IMR-90 (cell line): ENCODE results near the gene S100A4. TPM values are rescaled to one million over a fixed set of nuclear protein-coding genes. Genes with fewer than 3 reads are reported as not detected.

Experiments
- ATAC-seq: fragments of 200-7000 bp; cut with Tn5 transposase; 2 replicates; pipeline ENCODE4 v1.9.1; 2020; ENCODE audit warnings: low read depth, mild to moderate bottlenecking, moderate library complexity
- BruUV-seq: library from RNA; stranded (reverse); fragments of 400-500 nt; replicated peaks from 2 replicates; lab custom pipeline; 2021; lab: Mats Ljungman, UMichigan
- CTCF ChIA-PET: fragments of 300-600 bp; formaldehyde crosslinking; extraction: SDS; loops from one replicate; lab custom pipeline; 2021; ENCODE audit warnings: antibody characterized with exemption; lab: Yijun Ruan, JAX
- POLR2A ChIA-PET: fragments of 300-600 bp; sonication (Branson Sonifier 250); formaldehyde crosslinking; loops from one replicate; lab custom pipeline; 2022; ENCODE audit warnings: antibody characterized with exemption; ENCODE audit not compliant: unreplicated experiment; lab: Charles Lee
- DNase-seq: peaks from one replicate; pipeline ENCODE4 v3.0.0; 2013
- H2AFZ ChIP-seq: replicated peaks from 2 replicates; pipeline ENCODE3; 2013; ENCODE audit warnings: low read length, mild to moderate bottlenecking; ENCODE audit not compliant: poor library complexity
- H2AK5ac ChIP-seq: 2 replicates; pipeline ENCODE4 v1.6.1; 2013; ENCODE audit warnings: low read depth, low read length, inconsistent platforms
- H2AK9ac ChIP-seq: replicated peaks from 2 replicates; pipeline ENCODE3; 2013; ENCODE audit warnings: mild to moderate bottlenecking, low read depth, low read length, moderate library complexity; ENCODE audit not compliant: poor library complexity
- H2BK120ac ChIP-seq: 2 replicates; pipeline ENCODE4 v1.6.1; 2013; ENCODE audit warnings: low read depth, low read length, inconsistent platforms
- H2BK15ac ChIP-seq: 3 replicates; pipeline ENCODE4 v1.6.1; 2013; ENCODE audit warnings: low read depth, low read length, inconsistent platforms
- H2BK20ac ChIP-seq: 2 replicates; pipeline ENCODE4 v1.6.1; 2013; ENCODE audit warnings: low read depth, mild to moderate bottlenecking, inconsistent platforms, low read length, moderate library complexity
- H2BK5ac ChIP-seq: 2 replicates; pipeline ENCODE4 v1.6.1; 2013; ENCODE audit warnings: mild to moderate bottlenecking, low read depth, low read length, inconsistent platforms; ENCODE audit not compliant: poor library complexity, severe bottlenecking
- H3K14ac ChIP-seq: replicated peaks from 2 replicates; pipeline ENCODE4 v1.6.1; 2013; ENCODE audit warnings: low read depth, low read length, inconsistent platforms
- H3K18ac ChIP-seq: 2 replicates; pipeline ENCODE4 v1.6.1; 2013; ENCODE audit warnings: low read depth, low read length, control low read depth
- H3K23ac ChIP-seq: 2 replicates; pipeline ENCODE4 v1.6.1; 2013; ENCODE audit warnings: low read depth, low read length, inconsistent platforms
- H3K27ac ChIP-seq: 2 replicates; pipeline ENCODE4 v1.5.1; 2013; ENCODE audit warnings: mild to moderate bottlenecking, control low read depth, low read length; ENCODE audit not compliant: insufficient read depth
- H3K27me3 ChIP-seq: 2 replicates; pipeline ENCODE4 v1.6.1; 2013; ENCODE audit warnings: low read length; ENCODE audit not compliant: control insufficient read depth, insufficient read depth
- H3K36me3 ChIP-seq: 2 replicates; pipeline ENCODE4 v1.6.1; 2013; ENCODE audit warnings: low read length, mixed read lengths; ENCODE audit not compliant: control insufficient read depth, insufficient read depth
- H3K4ac ChIP-seq: 2 replicates; pipeline ENCODE4 v1.6.1; 2013; ENCODE audit warnings: low read depth, low read length, inconsistent platforms
- H3K4me1 ChIP-seq: 2 replicates; pipeline ENCODE4 v1.6.1; 2013; ENCODE audit warnings: low read length, mixed read lengths; ENCODE audit not compliant: control insufficient read depth, insufficient read depth
- H3K4me2 ChIP-seq: 2 replicates; pipeline ENCODE4 v1.6.1; 2013; ENCODE audit warnings: low read depth, mild to moderate bottlenecking, control low read depth, low read length, moderate library complexity
- H3K4me3 ChIP-seq: 2 replicates; pipeline ENCODE4 v1.5.1; 2013; ENCODE audit warnings: low read depth, mild to moderate bottlenecking, control low read depth, low read length, moderate library complexity; ENCODE audit not compliant: insufficient read depth
- H3K56ac ChIP-seq: 2 replicates; pipeline ENCODE4 v1.6.1; 2013; ENCODE audit warnings: low read length, inconsistent platforms; ENCODE audit not compliant: insufficient read depth; ENCODE audit errors: extremely low read depth
- H3K79me1 ChIP-seq, 2 experiments: 2 replicates each; pipeline ENCODE4 v1.6.1; 2013; ENCODE audit warnings: low read length in 2 of 2, inconsistent platforms in 1 of 2, low read depth in 1 of 2
- H3K9ac ChIP-seq: 2 replicates; pipeline ENCODE4 v1.6.1; 2013; ENCODE audit warnings: low read depth, low read length, control low read depth
- H3K9me1 ChIP-seq: 2 replicates; pipeline ENCODE4 v1.6.1; 2013; ENCODE audit warnings: low read length, inconsistent platforms; ENCODE audit not compliant: insufficient read depth
- H3K9me3 ChIP-seq: 2 replicates; pipeline ENCODE4 v1.6.1; 2013; ENCODE audit warnings: low read length; ENCODE audit not compliant: control insufficient read depth, insufficient read depth
- H4K20me1 ChIP-seq: 2 replicates; pipeline ENCODE4 v1.6.1; 2013; ENCODE audit warnings: low read length, inconsistent platforms; ENCODE audit not compliant: insufficient read depth
- H4K5ac ChIP-seq: 2 replicates; pipeline ENCODE4 v1.6.1; 2013; ENCODE audit warnings: mild to moderate bottlenecking, low read depth, low read length, control low read depth
- H4K8ac ChIP-seq, 2 experiments: 2 replicates each; pipeline ENCODE4 v1.6.1; 2013; ENCODE audit warnings: low read depth in 2 of 2, low read length in 2 of 2, control low read depth in 1 of 2, inconsistent platforms in 1 of 2
- H4K91ac ChIP-seq: 2 replicates; pipeline ENCODE4 v1.6.1; 2013; ENCODE audit warnings: low read depth, low read length, inconsistent platforms; ENCODE audit not compliant: insufficient read depth
- CEBPB ChIP-seq: IDR thresholded peaks from 2 replicates; pipeline ENCODE4 v1.6.1; 2012; ENCODE audit warnings: low read depth, low read length, improper control_type of control experiment
- CHD1 ChIP-seq: IDR thresholded peaks from 2 replicates; pipeline ENCODE4 v1.6.1; 2012; ENCODE audit warnings: low read depth, low read length, improper control_type of control experiment
- FOS ChIP-seq: fragments of 150-350 bp; IDR thresholded peaks from 2 replicates; pipeline ENCODE4 v1.6.1; 2016; ENCODE audit warnings: low read depth, low read length
- MAFK ChIP-seq: IDR thresholded peaks from 2 replicates; pipeline ENCODE4 v1.6.1; 2012; ENCODE audit warnings: low read depth, low read length, improper control_type of control experiment
- MXI1 ChIP-seq: IDR thresholded peaks from 2 replicates; pipeline ENCODE4 v1.6.1; 2012; ENCODE audit warnings: low read depth, mild to moderate bottlenecking, low read length, moderate library complexity, borderline replicate concordance
- NFE2L2 ChIP-seq: fragments of 150-350 bp; IDR thresholded peaks from 2 replicates; pipeline ENCODE4 v1.6.1; 2016; ENCODE audit warnings: low read depth, mild to moderate bottlenecking, low read length
- POLR2A ChIP-seq: IDR thresholded peaks from 2 replicates; pipeline ENCODE4 v1.6.1; 2012; ENCODE audit warnings: mild to moderate bottlenecking, low read depth, low read length
- RAD21 ChIP-seq: IDR thresholded peaks from 2 replicates; pipeline ENCODE4 v1.6.1; 2012; ENCODE audit warnings: low read length, improper control_type of control experiment
- RCOR1 ChIP-seq: IDR thresholded peaks from 2 replicates; pipeline ENCODE4 v1.6.1; 2012; ENCODE audit warnings: mild to moderate bottlenecking, low read length, improper control_type of control experiment; ENCODE audit not compliant: insufficient replicate concordance
- SMC3 ChIP-seq: fragments of 150-350 bp; IDR thresholded peaks from 2 replicates; pipeline ENCODE4 v1.6.1; 2016; ENCODE audit warnings: low read depth, mild to moderate bottlenecking, antibody characterized with exemption, low read length, moderate library complexity
- WGBS, 2 experiments: methylation state at CpG; one replicate each; pipeline versions ENCODE4 v1.1.5 to v1.1.7; 2013; ENCODE audit warnings: missing lambda C conversion rate in 2 of 2; ENCODE audit not compliant: insufficient read length in 1 of 2; ENCODE audit errors: extremely low coverage in 2 of 2; 5-methylcytosine and 5-hydroxymethylcytosine counted together
- dilution Hi-C: fragments of 300-500 bp; cut with HindIII; formaldehyde crosslinking; loops from one replicate; pipeline ENCODE4 v1.14.3; 2018; ENCODE audit warnings: low sequenced_read_pairs; ENCODE audit not compliant: unreplicated experiment
- in situ Hi-C: fragments of 300-500 bp; cut with MboI; formaldehyde crosslinking; loops from 3 replicates; pipeline ENCODE4 v1.14.3; 2019; ENCODE audit warnings: low sequenced_read_pairs, inconsistent platforms, mixed read lengths
- intact Hi-C: fragments of 100-400 bp; cut with micrococcal nuclease; formaldehyde crosslinking; loops from 2 replicates; pipeline ENCODE4 v1.10.0; 2022
- polyA plus RNA-seq, 3 experiments: library from polyadenylated mRNA; depleted of rRNA; stranded (reverse); fragments of >200 nt; gene quantifications; 2 replicates each; pipeline ENCODE4 v1.2.3, GENCODE V29; 2012; ENCODE audit warnings: low replicate concordance in 1 of 3
- total RNA-seq: library from RNA; depleted of rRNA; stranded (reverse); fragments of >200 nt; gene quantifications from 2 replicates; pipeline ENCODE4 v1.2.3, GENCODE V29; 2012
- TF ChIP-seq, protein P1 (sequence below): fragments of 150-350 bp; IDR thresholded peaks from 2 replicates; pipeline ENCODE4 v1.6.1; 2017; ENCODE audit warnings: mild to moderate bottlenecking, antibody characterized with exemption, low read length, low read depth
- TF ChIP-seq, protein P2 (sequence below): fragments of 150-350 bp; IDR thresholded peaks from 2 replicates; pipeline ENCODE4 v1.6.1; 2016; ENCODE audit warnings: low read depth, mild to moderate bottlenecking, low read length, moderate library complexity, borderline replicate concordance

Gene S100A4
- total and polyA plus RNA-seq, 2 of the 4 experiments (the other 2 are of a cell fraction): 5.6 to 16.6 TPM

DNA sequence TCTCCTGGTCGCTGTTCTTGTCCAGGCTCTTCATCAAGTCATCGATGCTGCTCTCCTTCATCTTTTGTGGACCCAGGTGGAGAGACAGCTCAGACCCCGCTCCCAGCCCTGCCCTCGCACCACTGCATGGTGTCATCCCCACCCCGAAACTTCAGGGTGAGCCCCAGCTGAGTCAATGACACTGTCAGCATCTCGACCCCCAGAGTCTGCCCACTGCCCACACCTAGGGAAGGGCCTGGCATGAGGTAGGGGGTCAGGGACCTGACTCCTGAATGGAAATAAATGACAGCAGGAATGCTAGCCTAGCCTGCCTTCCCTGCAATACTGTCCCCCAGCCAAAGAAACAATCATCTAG lies 8.3 kb downstream of the S100A4 start:
- Histone ChIP-seq H2AK5ac (peak overlapping the region; percentile 98), H2BK20ac (no peak overlapping the region), H3K9ac (no peak overlapping the region), H3K27ac (no peak overlapping the region), H2BK15ac (0 out of 3 replicates have a peak overlapping the region, but pooled peaks have one; percentile 35), H3K23ac (no peak overlapping the region), H3K9me3 (no peaks in the 10 kb centered on the region), H3K79me1 (peaks cover 5 to 55% of the 10 kb centered on the region in 2 experiments; a peak in 3 of 4 replicates), H3K56ac (no peak overlapping the region), H3K4ac (peak overlapping the region; percentile 93; the same call in 1 of the 2 replicates), H3K4me1 (peaks cover 33% of the 10 kb centered on the region), H2AFZ (peak overlapping the region; percentile 27), H3K9me1 (peaks cover 34% of the 10 kb centered on the region), H4K20me1 (peaks cover 18% of the 10 kb centered on the region), H3K14ac (no peak overlapping the region), H4K8ac (no peak overlapping the region), H2AK9ac (peak overlapping the region; percentile 95), H2BK120ac (no peak overlapping the region), H2BK5ac (no peak overlapping the region), H3K4me3 (no peak overlapping the region), H3K18ac (no peak overlapping the region), H3K36me3 (peaks cover 11% of the 10 kb centered on the region), H4K91ac (peak overlapping the region; percentile 98; the same call in 1 of the 2 replicates), H3K4me2 (no peak overlapping the region), H3K27me3 (no peaks in the 10 kb centered on the region), H4K5ac (no peak overlapping the region)
- BruUV-seq: no TSS peak
- CTCF ChIA-PET: no interaction called here
- WGBS, 2 experiments: no CpG with 5 or more reads among the region's 6 CpGs
- intact Hi-C loops (no loop called here), in situ Hi-C loops (loop anchor here (25.0 kb wide), 1 partner anchor 425 kb away; the partner anchor contains the start of genes CREB3L4, CRTC2 and SLC39A1), dilution Hi-C loops (no loop called here)
- ATAC-seq (no peak), DNase-seq (no peak)
- POLR2A ChIA-PET: interaction anchor here (0.6 kb wide), 1 partner anchor 29 kb away, joined by 3 read pairs; no protein-coding TSS in a partner anchor
- TF ChIP-seq NFE2L2: no peak
- TF ChIP-seq SMC3: no peak
- no peak for TF ChIP-seq FOS
- no peak for TF ChIP-seq CHD1
- TF ChIP-seq RCOR1: no peak
- TF ChIP-seq POLR2A: no peak
- TF ChIP-seq, protein P1, sequence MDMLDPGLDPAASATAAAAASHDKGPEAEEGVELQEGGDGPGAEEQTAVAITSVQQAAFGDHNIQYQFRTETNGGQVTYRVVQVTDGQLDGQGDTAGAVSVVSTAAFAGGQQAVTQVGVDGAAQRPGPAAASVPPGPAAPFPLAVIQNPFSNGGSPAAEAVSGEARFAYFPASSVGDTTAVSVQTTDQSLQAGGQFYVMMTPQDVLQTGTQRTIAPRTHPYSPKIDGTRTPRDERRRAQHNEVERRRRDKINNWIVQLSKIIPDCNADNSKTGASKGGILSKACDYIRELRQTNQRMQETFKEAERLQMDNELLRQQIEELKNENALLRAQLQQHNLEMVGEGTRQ: no peak
- TF ChIP-seq CEBPB: no peak
- no peak for TF ChIP-seq MAFK
- no peak for TF ChIP-seq RAD21
- TF ChIP-seq MXI1: no peak
- TF ChIP-seq, protein P2, sequence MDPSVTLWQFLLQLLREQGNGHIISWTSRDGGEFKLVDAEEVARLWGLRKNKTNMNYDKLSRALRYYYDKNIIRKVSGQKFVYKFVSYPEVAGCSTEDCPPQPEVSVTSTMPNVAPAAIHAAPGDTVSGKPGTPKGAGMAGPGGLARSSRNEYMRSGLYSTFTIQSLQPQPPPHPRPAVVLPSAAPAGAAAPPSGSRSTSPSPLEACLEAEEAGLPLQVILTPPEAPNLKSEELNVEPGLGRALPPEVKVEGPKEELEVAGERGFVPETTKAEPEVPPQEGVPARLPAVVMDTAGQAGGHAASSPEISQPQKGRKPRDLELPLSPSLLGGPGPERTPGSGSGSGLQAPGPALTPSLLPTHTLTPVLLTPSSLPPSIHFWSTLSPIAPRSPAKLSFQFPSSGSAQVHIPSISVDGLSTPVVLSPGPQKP: no peak
